Upper lobe of left lung (tissue), 6 donors: Measurements from ENCODE around the gene RASAL2. TPM values are rescaled to one million over a fixed set of nuclear protein-coding genes. Genes with fewer than 3 reads are reported as not detected.
"Not testable (repeated sequence)": the region's sequence is repeated elsewhere in the genome, so short reads cannot be mapped to it uniquely, and the experiment has no call there.

ENCODE experiments used
- ATAC-seq, 2 donors: fragments of 200-7000 bp; cut with Tn5 transposase; one replicate each; pipeline ENCODE4 v1.9.1; 2022; ENCODE audit warnings: mild to moderate bottlenecking in 2 of 2, moderate library complexity in 2 of 2; ENCODE audit not compliant: low FRiP score in 2 of 2
- DNase-seq, 2 donors: peaks; one replicate each; pipeline ENCODE4 v3.0.0-alpha.2; 2019 to 2020
- H3K27ac ChIP-seq, 4 donors: fragments of 200-600 bp; sonication (generic); one replicate each; pipeline ENCODE4 v1.5.1; 2016 to 2019
- H3K27me3 ChIP-seq, 4 donors: fragments of 200-600 bp; sonication (generic); one replicate each; pipeline ENCODE4 v1.5.1; 2017 to 2019
- H3K36me3 ChIP-seq, 4 donors: fragments of 200-600 bp; sonication (generic); one replicate each; pipeline ENCODE4 v1.5.1; 2016 to 2019
- H3K4me1 ChIP-seq, 4 donors: fragments of 200-600 bp; sonication (generic); one replicate each; pipeline ENCODE4 v1.5.1; 2018 to 2019
- H3K4me3 ChIP-seq, 4 donors: fragments of 200-600 bp; sonication (generic); one replicate each; pipeline ENCODE4 v1.5.1; 2017 to 2019; ENCODE audit warnings: mild to moderate bottlenecking in 2 of 4, moderate library complexity in 1 of 4
- H3K9me3 ChIP-seq, 4 donors: fragments of 200-600 bp; sonication (generic); one replicate each; pipeline ENCODE4 v1.5.1; 2018 to 2019
- EP300 ChIP-seq, 4 donors: sonication (generic); formaldehyde crosslinking; IDR thresholded peaks; one replicate each; pipeline ENCODE4 v1.5.1; 2017; ENCODE audit warnings: antibody characterized with exemption in 4 of 4, control low read depth in 2 of 4
- POLR2A ChIP-seq, 4 donors: fragments of 450-650 bp; IDR thresholded peaks; one replicate each; pipeline ENCODE4 v1.5.1; 2016 to 2017; ENCODE audit warnings: antibody characterized with exemption in 4 of 4, mild to moderate bottlenecking in 2 of 4
- POLR2AphosphoS5 ChIP-seq, 2 donors: sonication (generic); formaldehyde crosslinking; IDR thresholded peaks; one replicate each; pipeline ENCODE4 v1.5.1; 2017; ENCODE audit warnings: antibody characterized with exemption in 2 of 2
- WGBS, 2 donors: methylation state at CpG; one replicate each; pipeline ENCODE4 v1.1.5; 2017 to 2018; 5-methylcytosine and 5-hydroxymethylcytosine counted together
- total RNA-seq, 6 donors: library from RNA; depleted of rRNA in 4 of 6; stranded (reverse); fragments of >200 nt in 4 of 6; gene quantifications; one replicate each; pipeline versions ENCODE4 v1.1.0 to v1.2.1, GENCODE V29; 2016 to 2021
- TF ChIP-seq, protein P1 (sequence below), 6 experiments: fragments of 450-650 bp in 4 of 6; fragments of 200-600 bp in 2 of 6; sonication (generic) in 2 of 6; IDR thresholded peaks; one replicate each; pipeline ENCODE4 v1.5.1; 2016 to 2019; ENCODE audit warnings: antibody characterized with exemption in 6 of 6
- donor health status: DM: no; HTN: no; CAD: no; lungs with moderate emphysema.
- donor health status: DM: no; HTN: yes; CAD: no; lungs with severe emphysema.

The RASAL2 gene
- total RNA-seq, 6 donors from 2014 or later = 24.7 to 59.0 (median 41.6) TPM

DNA sequence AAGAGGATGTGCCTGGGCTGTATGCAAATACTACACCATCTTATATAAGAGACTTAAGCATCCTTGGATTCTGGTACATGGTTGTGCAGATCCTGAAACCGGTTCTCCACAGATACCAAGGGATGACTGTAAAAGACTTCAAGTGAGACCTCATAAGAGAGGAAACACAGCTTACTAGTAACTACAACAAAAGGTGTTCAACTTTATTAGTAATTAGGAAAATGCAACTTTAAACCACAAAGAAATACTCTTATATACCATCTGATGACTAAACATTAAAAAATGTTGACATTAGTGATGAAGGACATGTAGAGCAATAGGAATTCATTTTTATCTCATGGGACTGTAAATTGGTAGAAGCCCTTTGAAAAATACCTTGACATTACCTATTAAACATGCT is 102.7 kb downstream of the RASAL2 start:
- DNase-seq (no peak), ATAC-seq (no peak)
- no peaks in the 10 kb centered on the region for H3K27me3 ChIP-seq
- H3K27ac ChIP-seq = no peak overlapping the region
- H3K9me3 ChIP-seq = no peaks in the 10 kb centered on the region
- H3K4me3 ChIP-seq = no peak overlapping the region
- H3K36me3 ChIP-seq = no peaks in the 10 kb centered on the region
- TF ChIP-seq EP300 (IDR thresholded peaks at IDR 0.05) (no peak), POLR2AphosphoS5 (IDR thresholded peaks at IDR 0.05) (no peak), POLR2A (IDR thresholded peaks at IDR 0.05) (no peak)
- TF ChIP-seq, protein P1, sequence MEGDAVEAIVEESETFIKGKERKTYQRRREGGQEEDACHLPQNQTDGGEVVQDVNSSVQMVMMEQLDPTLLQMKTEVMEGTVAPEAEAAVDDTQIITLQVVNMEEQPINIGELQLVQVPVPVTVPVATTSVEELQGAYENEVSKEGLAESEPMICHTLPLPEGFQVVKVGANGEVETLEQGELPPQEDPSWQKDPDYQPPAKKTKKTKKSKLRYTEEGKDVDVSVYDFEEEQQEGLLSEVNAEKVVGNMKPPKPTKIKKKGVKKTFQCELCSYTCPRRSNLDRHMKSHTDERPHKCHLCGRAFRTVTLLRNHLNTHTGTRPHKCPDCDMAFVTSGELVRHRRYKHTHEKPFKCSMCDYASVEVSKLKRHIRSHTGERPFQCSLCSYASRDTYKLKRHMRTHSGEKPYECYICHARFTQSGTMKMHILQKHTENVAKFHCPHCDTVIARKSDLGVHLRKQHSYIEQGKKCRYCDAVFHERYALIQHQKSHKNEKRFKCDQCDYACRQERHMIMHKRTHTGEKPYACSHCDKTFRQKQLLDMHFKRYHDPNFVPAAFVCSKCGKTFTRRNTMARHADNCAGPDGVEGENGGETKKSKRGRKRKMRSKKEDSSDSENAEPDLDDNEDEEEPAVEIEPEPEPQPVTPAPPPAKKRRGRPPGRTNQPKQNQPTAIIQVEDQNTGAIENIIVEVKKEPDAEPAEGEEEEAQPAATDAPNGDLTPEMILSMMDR (IDR thresholded peaks at IDR 0.05) = no peak
- WGBS, 2 donors = 89 to 90% methylated on average over 1 of the region's 1 CpG
- H3K4me1 ChIP-seq = peaks cover 0 to 10% (median 6%) of the 10 kb centered on the region in 4 donors

DNA sequence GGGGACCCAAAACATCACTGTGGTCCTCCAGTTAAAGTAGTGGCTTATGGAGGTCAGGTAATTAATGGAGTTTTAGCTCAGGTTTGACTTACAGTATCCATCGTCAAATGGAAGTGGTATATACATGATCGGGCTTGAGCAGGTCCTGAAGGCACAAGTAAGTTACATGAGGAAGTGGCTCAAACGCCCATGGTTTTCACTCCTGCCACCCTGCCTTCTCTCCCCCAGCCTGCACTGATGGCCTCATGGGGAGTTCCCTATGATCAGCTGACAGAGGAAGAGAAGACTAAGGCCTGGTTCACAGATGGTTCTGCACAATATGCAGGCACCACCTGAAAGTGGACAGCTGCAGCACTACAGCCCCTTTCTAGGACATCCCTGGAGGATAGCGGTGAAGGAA is 108.2 kb downstream of the RASAL2 start:
- H3K9me3 ChIP-seq = not testable (repeated sequence)

DNA sequence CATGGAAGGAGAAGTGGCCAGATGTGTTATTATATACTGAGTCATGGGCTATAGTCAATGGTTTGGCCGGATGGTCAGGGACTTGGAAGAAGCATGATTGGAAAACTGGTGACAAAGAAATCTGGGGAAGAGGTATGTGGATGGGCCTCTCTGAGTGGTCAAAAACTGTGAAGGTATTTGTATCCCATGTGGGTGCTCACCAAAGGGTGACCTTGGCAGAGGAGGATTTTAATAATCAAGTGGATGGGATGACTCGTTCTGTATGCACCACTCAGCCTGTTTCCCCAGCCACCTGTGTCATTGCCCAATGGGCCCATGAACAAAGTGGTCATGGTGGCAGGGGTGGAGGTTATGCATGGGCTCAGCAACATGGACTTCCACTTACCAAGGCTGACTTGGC is 108.6 kb downstream of the RASAL2 start:
- not testable (repeated sequence) for H3K9me3 ChIP-seq, H3K27ac ChIP-seq, H3K4me3 ChIP-seq, H3K4me1 ChIP-seq, H3K27me3 ChIP-seq, ATAC-seq, H3K36me3 ChIP-seq, DNase-seq
- 78 to 86% methylated on average over 2 of the region's 2 CpGs for WGBS, 2 donors

More for the DNA sequence above, 108.2 kb downstream of the RASAL2 start:
- 78 to 80% methylated on average over 3 to 4 of the region's 4 CpGs for WGBS, 2 donors
- not testable (repeated sequence) for ATAC-seq, H3K36me3 ChIP-seq, H3K27ac ChIP-seq, H3K4me3 ChIP-seq, H3K27me3 ChIP-seq, H3K4me1 ChIP-seq, DNase-seq

DNA sequence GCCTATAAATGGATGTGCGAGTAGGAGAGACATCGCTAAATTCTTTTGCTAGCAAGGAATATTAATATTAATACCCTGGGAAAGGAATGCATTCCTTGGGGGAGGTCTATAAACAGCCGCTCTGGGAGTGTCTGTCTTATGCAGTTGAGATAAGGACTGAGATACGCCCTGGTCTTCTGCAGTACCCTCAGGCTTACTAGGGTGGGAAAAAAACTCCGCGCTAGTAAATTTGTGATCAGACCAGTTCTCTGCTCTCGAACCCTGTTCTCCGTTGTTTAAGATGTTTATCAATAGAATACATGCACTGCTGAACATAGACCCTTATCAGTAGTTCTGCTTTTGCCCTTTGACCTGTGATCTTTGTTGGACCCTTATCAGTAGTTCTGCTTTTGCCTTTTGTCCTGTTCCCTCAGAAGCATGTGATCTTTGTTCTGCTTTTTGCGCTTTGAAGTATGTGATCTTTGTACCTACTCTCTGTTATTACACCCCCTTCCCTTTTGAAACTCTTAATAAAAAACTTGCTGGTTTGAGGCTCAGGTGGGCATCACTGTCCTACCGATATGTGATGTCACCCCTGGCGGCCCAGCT is 114.5 kb downstream of the RASAL2 start:
- not testable (repeated sequence) for H3K4me1 ChIP-seq, DNase-seq, H3K27me3 ChIP-seq, H3K27ac ChIP-seq, ATAC-seq, H3K36me3 ChIP-seq, H3K4me3 ChIP-seq
- peaks cover 15 to 24% (median 19%) of the 10 kb centered on the region in 4 donors for H3K9me3 ChIP-seq
- WGBS, 2 donors = 86 to 96% methylated on average over 11 of the region's 11 CpGs

DNA sequence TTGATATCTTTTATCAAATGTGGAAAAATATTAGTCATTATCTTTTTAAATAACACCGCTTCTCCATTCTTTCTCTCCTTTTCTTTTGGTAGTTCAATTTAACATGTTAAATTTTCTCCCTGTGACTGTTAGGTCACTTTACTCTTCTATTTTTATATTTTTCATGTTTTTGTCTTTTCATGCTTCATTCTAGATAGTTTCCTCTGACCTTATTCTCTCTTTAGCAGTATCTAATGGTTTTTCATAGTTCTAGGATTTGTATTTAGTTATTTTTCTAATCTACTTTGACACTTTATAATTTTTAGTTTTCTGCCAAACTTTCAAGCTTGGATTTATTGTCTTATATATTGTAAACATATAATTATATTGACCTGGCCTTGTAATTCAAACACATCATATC is 116.0 kb downstream of the RASAL2 start:
- Histone ChIP-seq H3K27ac (no peak overlapping the region), H3K4me3 (no peak overlapping the region), H3K36me3 (peaks cover 0 to 4% (median 0%) of the 10 kb centered on the region in 4 donors), H3K4me1 (no peaks in the 10 kb centered on the region), H3K27me3 (no peaks in the 10 kb centered on the region), H3K9me3 (peaks cover 15 to 24% (median 19%) of the 10 kb centered on the region in 4 donors)
- whole genome bisulfite sequencing, 2 donors = 95 to 97% methylated on average over 1 of the region's 1 CpG
- TF ChIP-seq EP300 (IDR thresholded peaks at IDR 0.05) (no peak), POLR2A (IDR thresholded peaks at IDR 0.05) (no peak)
- ATAC-seq (no peak), DNase-seq (no peak)

DNA sequence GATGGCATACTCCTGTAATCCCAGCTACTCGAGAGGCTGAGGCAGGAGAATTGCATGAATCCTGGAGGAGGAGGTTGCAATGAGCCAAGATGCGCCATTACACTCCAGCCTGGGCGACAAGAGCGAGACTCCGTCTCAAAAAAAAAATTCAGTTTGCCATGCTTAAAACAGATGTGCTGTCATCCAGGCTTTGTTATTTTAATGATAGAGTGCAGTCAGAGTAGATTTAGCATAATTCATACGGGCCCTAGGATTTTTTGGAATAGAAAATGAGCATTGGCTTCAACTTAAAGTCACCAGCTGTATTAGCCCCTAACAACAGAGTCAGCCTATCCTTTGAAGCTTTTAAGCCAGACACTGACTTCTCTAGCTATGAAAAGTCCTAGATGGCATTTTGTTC is 124.6 kb downstream of the RASAL2 start:
- no peak for TF ChIP-seq POLR2AphosphoS5 (IDR thresholded peaks at IDR 0.05)
- TF ChIP-seq, protein P1 (IDR thresholded peaks at IDR 0.05) = no peak
- no peak for TF ChIP-seq POLR2A (IDR thresholded peaks at IDR 0.05)
- no peak for TF ChIP-seq EP300 (IDR thresholded peaks at IDR 0.05)
- DNase-seq (no peak), ATAC-seq (no peak)
- Histone ChIP-seq H3K27me3 (no peaks in the 10 kb centered on the region), H3K36me3 (no peaks in the 10 kb centered on the region), H3K9me3 (no peaks in the 10 kb centered on the region), H3K4me3 (no peak overlapping the region), H3K27ac (no peak overlapping the region), H3K4me1 (no peaks in the 10 kb centered on the region)
- WGBS, 2 donors = 92 to 97% methylated on average over 6 of the region's 6 CpGs

DNA sequence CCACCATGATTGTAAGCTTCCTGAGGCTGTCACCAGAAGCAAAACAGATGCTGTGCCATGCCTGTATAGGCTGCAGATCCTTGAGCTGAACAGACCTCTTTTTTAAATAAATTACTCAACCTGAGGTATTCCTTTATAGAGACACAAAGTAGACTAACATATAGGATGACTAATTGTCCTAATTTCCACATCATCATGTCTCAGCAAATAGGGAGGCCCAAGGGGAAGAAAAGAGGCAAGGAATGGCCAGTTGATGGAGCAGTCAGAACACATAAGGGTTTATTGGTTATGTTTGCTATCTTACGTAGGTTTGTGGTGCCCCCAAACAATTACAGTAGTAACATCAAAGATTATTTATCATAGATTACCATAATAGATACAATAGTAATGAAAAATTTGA is 126.2 kb downstream of the RASAL2 start:
- no peak for DNase-seq
- no peak overlapping the region for H3K4me3 ChIP-seq
- peaks cover 0 to 4% (median 0%) of the 10 kb centered on the region in 4 donors for H3K4me1 ChIP-seq
- TF ChIP-seq POLR2A (IDR thresholded peaks at IDR 0.05) = no peak
- TF ChIP-seq, protein P1 (IDR thresholded peaks at IDR 0.05) = no peak
- ATAC-seq = no peak
- no peaks in the 10 kb centered on the region for H3K27me3 ChIP-seq
- H3K27ac ChIP-seq = no peak overlapping the region
- H3K9me3 ChIP-seq = no peaks in the 10 kb centered on the region
- no peaks in the 10 kb centered on the region for H3K36me3 ChIP-seq
- WGBS, 2 donors = 92 to 96% methylated on average over 1 of the region's 1 CpG
